Pons (tissue), 1 donor: ENCODE measurements around the gene HLA-E.
"Not testable (repeated sequence)": the region's sequence is repeated elsewhere in the genome, so short reads cannot be mapped to it uniquely, and the experiment has no call there.

Source experiments
- DNase-seq: peaks from one replicate; pipeline ENCODE4 v3.0.0-alpha.2; 2016; ENCODE audit warnings: low spot score

HLA-E gene

GRCh38 chr6:30489081-30490025 is at the start of gene HLA-E:
Gene HLA-E, plus strand, starts transcription at chr6:30489509. Its CDS starts 23 bp downstream, at chr6:30489532.
- peak; percentile 99 for DNase-seq

- no peak for DNase-seq
These were observed 48.1 kb upstream of the HLA-E start for GRCh38 chr6:30441171-30441570.

GRCh38 chr6:30443657-30444450 is 45.5 kb upstream of the HLA-E start:
- DNase-seq = no peak

GRCh38 chr6:30444451-30444742 is 44.9 kb upstream of the HLA-E start:
- no peak for DNase-seq

- DNase-seq = no peak
These were observed 43.0 kb upstream of the HLA-E start for GRCh38 chr6:30446259-30446658.

- no peak for DNase-seq
These were observed 42.1 kb upstream of the HLA-E start for GRCh38 chr6:30447237-30447636.

- DNase-seq = no peak
These were observed 38.8 kb upstream of the HLA-E start for GRCh38 chr6:30450548-30450908.

GRCh38 chr6:30450909-30451841 is 38.1 kb upstream of the HLA-E start:
- peak; percentile 74 for DNase-seq

- no peak for DNase-seq
These were observed 36.4 kb upstream of the HLA-E start for GRCh38 chr6:30452736-30453507.

- DNase-seq = peak; percentile 61
These were observed 35.7 kb upstream of the HLA-E start for GRCh38 chr6:30453508-30454116.

GRCh38 chr6:30459145-30459544 is 30.2 kb upstream of the HLA-E start:
- no peak for DNase-seq

GRCh38 chr6:30461055-30461454 is 28.3 kb upstream of the HLA-E start:
- no peak for DNase-seq

- no peak for DNase-seq
These were observed 26.8 kb upstream of the HLA-E start for GRCh38 chr6:30462482-30462881.

GRCh38 chr6:30463242-30463641 is 26.1 kb upstream of the HLA-E start:
- DNase-seq = no peak

GRCh38 chr6:30463651-30464618 is 25.4 kb upstream of the HLA-E start:
- no peak for DNase-seq

- DNase-seq = no peak
These were observed 23.6 kb upstream of the HLA-E start for GRCh38 chr6:30465595-30466306.

- DNase-seq = no peak
These were observed 18.3 kb upstream of the HLA-E start for GRCh38 chr6:30470968-30471367.

- DNase-seq = not testable (repeated sequence)
These were observed 14.2 kb upstream of the HLA-E start for GRCh38 chr6:30475116-30475515.

- no peak for DNase-seq
These were observed 8.7 kb upstream of the HLA-E start for GRCh38 chr6:30480536-30481156.
